C4-2B (cell line): Measurements from ENCODE around the gene DEFB114.

Source experiments
- H3K27ac ChIP-seq: fragments of 450-650 bp; 2 replicates; pipeline ENCODE4 v1.5.1; 2017
- CTCF ChIP-seq: fragments of 450-650 bp; conservative IDR thresholded peaks from 2 replicates; pipeline ENCODE4 v1.5.1; 2017; ENCODE audit warnings: mild to moderate bottlenecking
- ZFX ChIP-seq: fragments of 450-650 bp; IDR thresholded peaks from 2 replicates; pipeline ENCODE4 v1.6.1; 2017

Gene DEFB114

GRCh38 chr6:49980898-49981297 is 16.9 kb upstream of the DEFB114 start:
- TF ChIP-seq ZFX = no peak
- TF ChIP-seq CTCF = no peak
- no peak overlapping the region for H3K27ac ChIP-seq

GRCh38 chr6:49979584-49979983 is 15.6 kb upstream of the DEFB114 start:
- no peak overlapping the region for H3K27ac ChIP-seq
- TF ChIP-seq CTCF (no peak), ZFX (no peak)

- no peak overlapping the region for H3K27ac ChIP-seq
- TF ChIP-seq ZFX (no peak), CTCF (no peak)
Measured at GRCh38 chr6:49978332-49979226, 14.6 kb upstream of the DEFB114 start.

- H3K27ac ChIP-seq = no peak within 1 kb of the TSS
- TF ChIP-seq CTCF = no peak
- TF ChIP-seq ZFX = no peak
Measured at GRCh38 chr6:49969605-49970004, 5.6 kb upstream of the DEFB114 start, which contains the start of gene DEFB113. Gene DEFB113 (minus strand): TSS chr6:49969625. CDS start chr6:49969625, 0 bp downstream.

- H3K27ac ChIP-seq = no peak overlapping the region
- TF ChIP-seq ZFX (no peak), CTCF (no peak)
Measured at GRCh38 chr6:49966823-49967222, 2.9 kb upstream of the DEFB114 start.

GRCh38 chr6:49966334-49966733 is 2.4 kb upstream of the DEFB114 start:
- H3K27ac ChIP-seq = no peak overlapping the region
- TF ChIP-seq ZFX = no peak
- no peak for TF ChIP-seq CTCF

GRCh38 chr6:49958180-49958579 is 5.8 kb downstream of the DEFB114 start:
- no peak overlapping the region for H3K27ac ChIP-seq
- TF ChIP-seq ZFX = no peak
- no peak for TF ChIP-seq CTCF
